Neural cell (in vitro differentiated cells): Measurements from ENCODE around the gene BCL2L14. TPM values are rescaled to one million over a fixed set of nuclear protein-coding genes. Genes with fewer than 3 reads are reported as not detected.

Experiments used
- H2AFZ ChIP-seq: fragments of 200-600, 300-800 bp; sonication (generic), shearing (Covaris generic); 2 replicates; pipeline ENCODE4 v1.6.0; 2014; ENCODE audit warnings: low read depth, mild to moderate bottlenecking, antibody characterized with exemption, low read length, moderate library complexity
- H3F3A ChIP-seq: fragments of 200-600 bp; shearing (Covaris generic); 2 replicates; pipeline ENCODE4 v1.6.1; 2016; ENCODE audit warnings: mild to moderate bottlenecking, moderate library complexity, mixed read lengths, antibody characterized with exemption, low read length; ENCODE audit not compliant: insufficient read depth, poor library complexity, severe bottlenecking
- H3K27ac ChIP-seq: fragments of 200-600, 300-800 bp; sonication (generic), shearing (Covaris generic); 2 replicates; pipeline ENCODE4 v1.5.1; 2014; ENCODE audit warnings: mild to moderate bottlenecking, low read length, moderate library complexity
- H3K27me3 ChIP-seq: fragments of 300-800, 200-600 bp; sonication (generic), shearing (Covaris generic); 2 replicates; pipeline ENCODE4 v1.6.0; 2014; ENCODE audit warnings: mild to moderate bottlenecking, low read depth, low read length, moderate library complexity; ENCODE audit not compliant: insufficient read depth
- H3K36me3 ChIP-seq: fragments of 300-800, 200-600 bp; sonication (generic), shearing (Covaris generic); 2 replicates; pipeline ENCODE4 v1.5.1; 2014; ENCODE audit warnings: mild to moderate bottlenecking, antibody characterized with exemption, low read length, moderate library complexity; ENCODE audit not compliant: insufficient read depth
- H3K4me2 ChIP-seq: fragments of 300-800, 200-600 bp; sonication (generic), shearing (Covaris generic); 2 replicates; pipeline ENCODE4 v1.6.0; 2014; ENCODE audit warnings: mild to moderate bottlenecking, low read length
- H3K4me3 ChIP-seq: fragments of 300-800, 200-600 bp; sonication (generic), shearing (Covaris generic); 2 replicates; pipeline ENCODE4 v1.5.1; 2014; ENCODE audit warnings: mild to moderate bottlenecking, low read length, moderate library complexity
- H3K79me2 ChIP-seq: fragments of 200-600 bp; shearing (Covaris generic); replicated peaks from 2 replicates; pipeline ENCODE4 v1.6.0; 2014; ENCODE audit warnings: mild to moderate bottlenecking, low read length, moderate library complexity; ENCODE audit not compliant: insufficient read depth
- H3K9ac ChIP-seq: fragments of 300-800, 200-600 bp; sonication (generic), shearing (Covaris generic); 2 replicates; pipeline ENCODE4 v1.6.1; 2016; ENCODE audit warnings: mild to moderate bottlenecking, low read length, mixed read lengths
- H3K9me2 ChIP-seq: fragments of 200-600 bp; shearing (Covaris generic); 2 replicates; pipeline ENCODE4 v1.6.1; 2016; ENCODE audit warnings: mild to moderate bottlenecking, low read length, mixed read lengths; ENCODE audit not compliant: insufficient read depth
- H3K9me3 ChIP-seq: fragments of 200-600, 300-800 bp; sonication (generic), shearing (Covaris generic); 2 replicates; pipeline ENCODE4 v1.6.1; 2016; ENCODE audit warnings: mild to moderate bottlenecking, mixed run types, low read length, moderate library complexity, mixed read lengths
- H4K20me1 ChIP-seq: fragments of 200-600 bp; shearing (Covaris generic); 2 replicates; pipeline ENCODE4 v1.6.1; 2016; ENCODE audit warnings: mild to moderate bottlenecking, mixed run types; ENCODE audit not compliant: insufficient read depth
- CTCF ChIP-seq: fragments of 450-650 bp; IDR thresholded peaks from 2 replicates; pipeline ENCODE4 v1.5.1; 2014; ENCODE audit warnings: antibody characterized with exemption, mild to moderate bottlenecking, moderate library complexity; ENCODE audit not compliant: poor library complexity, severe bottlenecking
- EP300 ChIP-seq: fragments of 450-650 bp; conservative IDR thresholded peaks from 2 replicates; pipeline ENCODE4 v1.6.1; 2014; ENCODE audit warnings: antibody characterized with exemption, mild to moderate bottlenecking, moderate library complexity; ENCODE audit not compliant: poor library complexity, severe bottlenecking
- EZH2 ChIP-seq: fragments of 200-600, 300-800 bp; shearing (Covaris generic), sonication (generic); IDR thresholded peaks from 2 replicates; pipeline ENCODE4 v1.6.1; 2014; ENCODE audit warnings: antibody characterized with exemption, low read length, borderline replicate concordance, mild to moderate bottlenecking; ENCODE audit not compliant: insufficient read depth, poor library complexity, severe bottlenecking
- MXI1 ChIP-seq: fragments of 450-650 bp; conservative IDR thresholded peaks from 2 replicates; pipeline ENCODE4 v1.6.1; 2014; ENCODE audit warnings: antibody characterized with exemption, mild to moderate bottlenecking; ENCODE audit not compliant: poor library complexity, severe bottlenecking
- POLR2AphosphoS5 ChIP-seq: IDR thresholded peaks from 2 replicates; pipeline ENCODE4 v1.6.1; 2012
- RAD21 ChIP-seq: fragments of 450-650 bp; conservative IDR thresholded peaks from 2 replicates; pipeline ENCODE4 v1.6.1; 2014; ENCODE audit warnings: antibody characterized with exemption, mild to moderate bottlenecking, moderate library complexity
- REST ChIP-seq: IDR thresholded peaks from 2 replicates; pipeline ENCODE4 v1.6.1; 2012; ENCODE audit warnings: borderline replicate concordance
- SMC3 ChIP-seq: fragments of 450-650 bp; conservative IDR thresholded peaks from 2 replicates; pipeline ENCODE4 v1.6.1; 2014; ENCODE audit warnings: antibody characterized with exemption, mild to moderate bottlenecking, moderate library complexity; ENCODE audit not compliant: poor library complexity
- TAF1 ChIP-seq: IDR thresholded peaks from 2 replicates; pipeline ENCODE4 v1.6.1; 2012; ENCODE audit warnings: low read depth
- polyA plus RNA-seq: library from polyadenylated mRNA; depleted of rRNA; stranded (reverse); fragments of >200 nt; gene quantifications from 2 replicates; pipeline ENCODE4 v1.2.3, GENCODE V29; 2014

The BCL2L14 gene
- polyA plus RNA-seq, 1 donor from 2014 or later = not detected

GRCh38 chr12:12029653-12030052, 41.1 kb upstream of the BCL2L14 start:
- TF ChIP-seq POLR2AphosphoS5 = no peak
- no peak for TF ChIP-seq SMC3
- TF ChIP-seq RAD21 = no peak
- TF ChIP-seq REST = no peak
- TF ChIP-seq MXI1 = no peak
- no peak for TF ChIP-seq EZH2
- TF ChIP-seq TAF1 = no peak
- no peak for TF ChIP-seq CTCF
- TF ChIP-seq EP300 = no peak

DNA sequence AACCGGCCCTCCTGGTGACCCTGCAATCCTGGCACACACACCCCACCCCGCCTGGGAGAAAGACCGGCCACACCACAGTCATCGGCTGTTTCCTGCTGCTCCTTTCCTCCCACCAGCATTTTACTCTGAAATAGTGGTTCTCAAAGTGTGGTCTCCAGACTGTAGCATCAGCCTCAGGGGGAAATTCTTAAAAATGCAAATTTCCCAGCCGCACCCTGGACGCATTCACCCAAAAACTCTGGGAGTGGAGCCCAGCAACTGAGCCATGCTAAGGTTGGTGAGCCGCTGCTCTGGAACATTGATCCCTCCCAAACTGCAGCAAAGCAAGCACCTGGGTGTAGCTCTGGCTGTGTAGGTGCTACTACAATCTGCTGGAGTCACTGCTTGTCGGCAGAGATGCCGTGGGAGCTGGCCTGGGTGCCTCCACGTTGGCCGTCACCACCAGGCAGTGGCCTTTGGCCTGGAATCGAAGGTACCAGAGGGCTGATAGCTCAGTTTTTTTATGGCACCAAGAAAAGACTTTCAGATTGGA, 38.4 kb upstream of the BCL2L14 start:
- Histone ChIP-seq H3K4me2 (no peak overlapping the region), H3K9me3 (no peaks in the 10 kb centered on the region), H3K4me3 (no peak overlapping the region), H3K36me3 (no peaks in the 10 kb centered on the region), H3F3A (no peaks in the 10 kb centered on the region), H2AFZ (no peak overlapping the region), H3K79me2 (no peaks in the 10 kb centered on the region), H3K9ac (no peak overlapping the region), H3K27ac (no peak overlapping the region), H3K9me2 (no peaks in the 10 kb centered on the region), H4K20me1 (no peaks in the 10 kb centered on the region), H3K27me3 (no peaks in the 10 kb centered on the region)
- TF ChIP-seq RAD21 (no peak), EP300 (no peak), REST (no peak), TAF1 (no peak), POLR2AphosphoS5 (no peak), CTCF (no peak), EZH2 (no peak), SMC3 (no peak), MXI1 (no peak)

More at GRCh38 chr12:12029653-12030052, 41.1 kb upstream of the BCL2L14 start:
- Histone ChIP-seq H3K9ac (no peak overlapping the region), H3K4me3 (no peak overlapping the region), H3K79me2 (no peaks in the 10 kb centered on the region), H3K9me2 (no peaks in the 10 kb centered on the region), H3K9me3 (no peaks in the 10 kb centered on the region), H2AFZ (no peak overlapping the region), H4K20me1 (no peaks in the 10 kb centered on the region), H3K36me3 (no peaks in the 10 kb centered on the region), H3K27me3 (no peaks in the 10 kb centered on the region), H3F3A (no peaks in the 10 kb centered on the region), H3K27ac (no peak overlapping the region), H3K4me2 (no peak overlapping the region)
